K562 (cell line): ENCODE data around the gene FITM1. TPM values are rescaled to one million over a fixed set of nuclear protein-coding genes. Genes with fewer than 3 reads are reported as not detected.

ENCODE experiments used
- HLTF ChIP-seq: fragments of 450-650 bp; IDR thresholded peaks from 2 replicates; pipeline ENCODE4 v1.6.1; 2016
- NR2C1 ChIP-seq, 2 experiments: fragments of 450-650 bp; IDR thresholded peaks; 2 replicates each; pipeline ENCODE4 v1.6.1; 2017; ENCODE audit warnings: mild to moderate bottlenecking in 2 of 2, antibody characterized with exemption in 1 of 2, inconsistent platforms in 1 of 2, missing compliant biosample characterization in 1 of 2, missing genetic modification characterization in 1 of 2
- PATZ1 ChIP-seq: fragments of 250-450 bp; sonication (Bioruptor Pico); IDR thresholded peaks from 2 replicates; pipeline ENCODE4 v1.5.0; 2020; ENCODE audit warnings: mild to moderate bottlenecking, borderline replicate concordance
- RERE ChIP-seq: sonication (generic); formaldehyde crosslinking; IDR thresholded peaks from 2 replicates; pipeline ENCODE4 v1.8.0; 2023; ENCODE audit warnings: missing genetic modification reagents, mild to moderate bottlenecking, borderline replicate concordance
- SAFB ChIP-seq: fragments of 200-400 bp; formaldehyde crosslinking; IDR thresholded peaks from 2 replicates; pipeline ENCODE4 v1.6.1; 2017; ENCODE audit warnings: low read depth, low read length, borderline replicate concordance
- SMARCA5 ChIP-seq: fragments of 450-650 bp; IDR thresholded peaks from 2 replicates; pipeline ENCODE4 v1.6.1; 2016
- TAL1 ChIP-seq: fragments of 450-650 bp; IDR thresholded peaks from 2 replicates; pipeline ENCODE4 v1.6.1; 2016; ENCODE audit warnings: mild to moderate bottlenecking
- ZFP91 ChIP-seq: sonication (generic); formaldehyde crosslinking; IDR thresholded peaks from 2 replicates; pipeline ENCODE4 v1.8.0; 2022; ENCODE audit warnings: mild to moderate bottlenecking, missing genetic modification reagents
- ZNF655 ChIP-seq: fragments of 250-450 bp; sonication (Bioruptor Pico); IDR thresholded peaks from 2 replicates; pipeline ENCODE4 v1.5.0; 2021
- ZNF696 ChIP-seq: fragments of 250-450 bp; sonication (Bioruptor Pico); conservative IDR thresholded peaks from 2 replicates; pipeline ENCODE4 v1.4.0; 2020; ENCODE audit warnings: mild to moderate bottlenecking, moderate library complexity
- polyA plus RNA-seq, 8 experiments: library from polyadenylated mRNA; depleted of rRNA in 4 of 8; stranded (reverse) in 5 of 8; unstranded in 3 of 8; fragments of >200 nt; fragmentation: Nextera tagmentation in 2 of 8; fragmentation: Illumina TruSeq in 1 of 8; extraction: Ambion mirVana in 2 of 8; extraction: Trizol in 1 of 8; gene quantifications; 2 replicates each; pipeline versions ENCODE4 v1.2.1 to v1.2.3, GENCODE V29; 2011 to 2014; ENCODE audit warnings: inconsistent platforms in 1 of 8, missing spikeins in 1 of 8
- total RNA-seq, 7 experiments: library from RNA; depleted of rRNA in 6 of 7; stranded (reverse); fragments of >200 nt in 6 of 7; fragmentation: Illumina TruSeq in 2 of 7; extraction: Trizol in 2 of 7; gene quantifications; 2 replicates each; pipeline versions ENCODE4 v1.2.1 to v1.2.3, GENCODE V29; 2011 to 2021; ENCODE audit warnings: low replicate concordance in 1 of 7
- TF ChIP-seq, protein P1 (sequence below): fragments of 250-450 bp; sonication (Bioruptor Pico); IDR thresholded peaks from 2 replicates; pipeline ENCODE4 v1.4.0; 2020; ENCODE audit warnings: mild to moderate bottlenecking, moderate library complexity
- TF ChIP-seq, protein P2 (sequence below), 2 experiments: IDR thresholded peaks; 2 replicates each; pipeline ENCODE4 v1.6.1; 2011; ENCODE audit warnings: borderline replicate concordance in 1 of 2, control low read depth in 1 of 2, low read depth in 1 of 2, low read length in 1 of 2, mild to moderate bottlenecking in 1 of 2, mixed read lengths in 1 of 2, moderate library complexity in 1 of 2; ENCODE audit not compliant: insufficient read depth in 1 of 2, insufficient read length in 1 of 2, poor library complexity in 1 of 2, severe bottlenecking in 1 of 2; ENCODE audit errors: extremely low read depth in 1 of 2

Gene FITM1
- total and polyA plus RNA-seq, 9 of the 15 experiments (the other 6 are each of a cell fraction or from before 2014, with no cell fraction given) = 0.09 to 0.20 TPM; not detected in 7

- no peak for TF ChIP-seq PATZ1
- TF ChIP-seq TAL1 = no peak
- no peak for TF ChIP-seq SMARCA5
- no peak for TF ChIP-seq ZNF655 (CRISPR knock-in tag)
- TF ChIP-seq, protein P1, sequence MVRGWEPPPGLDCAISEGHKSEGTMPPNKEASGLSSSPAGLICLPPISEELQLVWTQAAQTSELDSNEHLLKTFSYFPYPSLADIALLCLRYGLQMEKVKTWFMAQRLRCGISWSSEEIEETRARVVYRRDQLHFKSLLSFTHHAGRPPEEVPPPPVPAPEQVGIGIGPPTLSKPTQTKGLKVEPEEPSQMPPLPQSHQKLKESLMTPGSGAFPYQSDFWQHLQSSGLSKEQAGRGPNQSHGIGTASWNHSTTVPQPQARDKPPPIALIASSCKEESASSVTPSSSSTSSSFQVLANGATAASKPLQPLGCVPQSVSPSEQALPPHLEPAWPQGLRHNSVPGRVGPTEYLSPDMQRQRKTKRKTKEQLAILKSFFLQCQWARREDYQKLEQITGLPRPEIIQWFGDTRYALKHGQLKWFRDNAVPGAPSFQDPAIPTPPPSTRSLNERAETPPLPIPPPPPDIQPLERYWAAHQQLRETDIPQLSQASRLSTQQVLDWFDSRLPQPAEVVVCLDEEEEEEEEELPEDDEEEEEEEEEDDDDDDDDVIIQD (CRISPR knock-in tag) = no peak
- no peak for TF ChIP-seq ZNF696 (CRISPR knock-in tag)
- no peak for TF ChIP-seq RERE (CRISPR knock-in tag)
- peak; percentile 88 for TF ChIP-seq ZFP91 (CRISPR knock-in tag)
- TF ChIP-seq NR2C1 (IDR thresholded peaks at IDR 0.05) = no peak
- no peak for TF ChIP-seq NR2C1 (tag; IDR thresholded peaks at IDR 0.05)
- TF ChIP-seq SAFB = no peak
- TF ChIP-seq, protein P2, sequence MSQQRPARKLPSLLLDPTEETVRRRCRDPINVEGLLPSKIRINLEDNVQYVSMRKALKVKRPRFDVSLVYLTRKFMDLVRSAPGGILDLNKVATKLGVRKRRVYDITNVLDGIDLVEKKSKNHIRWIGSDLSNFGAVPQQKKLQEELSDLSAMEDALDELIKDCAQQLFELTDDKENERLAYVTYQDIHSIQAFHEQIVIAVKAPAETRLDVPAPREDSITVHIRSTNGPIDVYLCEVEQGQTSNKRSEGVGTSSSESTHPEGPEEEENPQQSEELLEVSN (IDR thresholded peaks at IDR 0.05; ENCODE audit: borderline replicate concordance in 1 of 2, extremely low read depth in 1 of 2, insufficient read depth in 1 of 2, insufficient read length in 1 of 2, low read depth in 1 of 2, low read length in 1 of 2, poor library complexity in 1 of 2, severe bottlenecking in 1 of 2) = peak in 1 of 2 experiments; percentile 28
- no peak for TF ChIP-seq HLTF
These were observed 16.5 kb upstream of the FITM1 start (continued) for GRCh38 chr14:24113801-24114531.
